SK-MEL-5 (cell line): Measurements from ENCODE around the gene SURF2. TPM values are rescaled to one million over a fixed set of nuclear protein-coding genes. Genes with fewer than 3 reads are reported as not detected.
A peak's percentile ranks its signal among the peaks of the same experiment; 100 is the strongest.

Experiments
- DNase-seq: peaks from one replicate; pipeline ENCODE4 v3.0.0-alpha.2; 2016; ENCODE audit warnings: low read depth, low spot score
- in situ Hi-C: cut with HindIII; loops from 2 replicates; pipeline ENCODE4 v1.10.0; 2016; ENCODE audit warnings: low sequenced_read_pairs, high pct_unique_total_duplicates, low pct_unique_long_range_greater_than_20kb
- total RNA-seq: library from RNA; depleted of rRNA; stranded (reverse); fragments of >200 nt; shearing (Covaris generic); gene quantifications from 2 replicates; pipeline ENCODE4 v1.2.3, GENCODE V29; 2014

SURF2 gene
- total RNA-seq, 1 experiment from 2014 or later = 39.3 TPM

DNA sequence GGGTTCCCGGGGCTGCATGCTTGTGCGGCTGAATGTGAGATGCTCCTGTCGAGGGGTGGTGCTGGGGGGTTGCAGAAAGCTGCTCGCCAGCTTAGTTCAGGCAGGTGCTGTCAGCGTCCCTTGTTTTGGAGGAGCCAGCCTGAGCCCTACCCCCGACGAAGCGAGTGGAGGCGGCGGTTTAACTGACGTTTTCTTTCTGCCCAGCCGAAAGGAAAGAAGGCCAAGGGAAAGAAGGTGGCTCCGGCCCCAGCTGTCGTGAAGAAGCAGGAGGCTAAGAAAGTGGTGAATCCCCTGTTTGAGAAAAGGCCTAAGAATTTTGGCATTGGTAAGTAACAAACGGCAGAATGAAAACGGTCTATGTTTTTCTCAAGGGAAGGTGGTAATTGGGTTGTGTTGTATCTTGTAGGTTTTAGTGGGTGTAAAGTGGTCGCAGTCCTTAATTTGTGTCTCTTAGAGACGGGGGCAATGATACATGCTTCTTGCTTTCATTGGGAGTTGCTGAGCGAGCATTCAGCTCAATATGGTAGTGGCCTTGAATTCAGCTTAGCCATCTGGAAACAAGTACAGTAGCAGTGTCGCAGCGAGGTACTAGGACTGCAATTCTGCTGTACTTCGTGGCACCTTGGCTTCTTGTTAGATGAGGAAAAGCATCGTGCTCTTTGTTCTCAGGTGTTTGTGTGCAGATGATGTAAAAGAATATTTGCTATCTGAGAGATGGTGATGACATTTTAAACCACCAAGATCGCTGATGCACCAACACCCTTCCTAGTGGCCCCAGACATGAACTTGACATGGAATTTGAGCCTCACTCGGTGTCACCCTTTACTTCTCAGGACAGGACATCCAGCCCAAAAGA lies 7.4 kb upstream of the SURF2 start:
- in situ Hi-C loops = no loop called here
- no peak for DNase-seq

- in situ Hi-C loops = no loop called here
- DNase-seq = no peak
Observed at GRCh38 chr9:133349965-133350616, 6.3 kb upstream of the SURF2 start.

GRCh38 chr9:133351526-133351907 lies 4.8 kb upstream of the SURF2 start:
- in situ Hi-C loops = no loop called here
- no peak for DNase-seq

GRCh38 chr9:133351908-133352634 lies 4.3 kb upstream of the SURF2 start:
- in situ Hi-C loops = no loop called here

DNA sequence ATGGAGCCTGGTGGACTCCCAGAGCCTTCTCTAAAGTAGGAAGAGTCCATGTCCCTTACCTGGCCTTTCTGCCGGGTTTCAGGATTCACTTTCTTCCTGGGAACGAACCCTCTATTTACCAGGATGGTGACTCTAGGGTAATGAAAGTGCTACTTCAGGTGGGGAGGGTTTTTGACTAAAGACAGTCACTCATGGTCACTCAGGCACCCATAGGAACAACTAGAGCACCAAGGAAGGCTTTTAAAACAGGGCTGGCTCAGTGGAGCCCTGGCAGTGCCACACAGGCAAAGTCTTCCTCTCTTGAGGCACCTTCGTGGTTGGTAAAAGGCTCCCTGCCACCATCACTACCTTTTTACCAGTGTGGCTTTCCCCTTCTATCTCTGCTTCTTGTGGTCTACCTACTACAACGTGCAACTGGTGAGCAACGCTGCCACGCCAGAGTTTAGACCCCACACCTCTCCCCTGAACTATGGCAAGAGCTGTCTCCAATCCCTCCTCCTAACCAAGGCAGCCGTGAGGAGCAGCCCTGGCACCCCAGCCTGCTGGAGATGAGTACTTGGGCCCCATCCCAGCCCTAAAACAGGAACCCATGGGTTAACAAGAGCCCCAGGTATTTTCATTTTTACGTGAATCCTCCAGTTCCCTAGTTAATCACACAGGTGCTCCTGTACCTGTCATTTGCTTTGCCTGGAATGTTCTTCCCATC lies 3.6 kb upstream of the SURF2 start:
- DNase-seq = no peak
- in situ Hi-C loops = no loop called here

More at GRCh38 chr9:133351908-133352634, 4.3 kb upstream of the SURF2 start:
- peak; percentile 91 for DNase-seq

DNA sequence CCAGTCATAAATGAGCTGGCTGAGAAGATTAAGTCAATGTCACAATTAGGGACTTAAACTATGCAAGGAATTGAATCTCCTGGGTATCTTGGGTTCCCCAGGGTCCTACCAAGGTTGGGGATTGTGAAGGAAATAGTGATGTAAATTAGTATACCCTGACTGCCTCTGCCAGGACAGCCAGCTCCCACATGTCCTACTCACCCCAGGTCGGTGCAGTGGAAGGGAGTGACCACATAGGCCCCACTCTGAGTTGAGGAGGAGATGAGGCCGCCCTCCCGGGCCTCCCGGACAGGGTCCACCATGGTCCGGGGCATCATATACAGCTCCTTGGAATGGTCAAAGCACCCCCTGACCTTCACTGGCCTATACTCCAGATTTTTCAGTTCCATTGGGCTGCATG lies 2.8 kb upstream of the SURF2 start:
- in situ Hi-C loops = no loop called here
- no peak for DNase-seq

DNA sequence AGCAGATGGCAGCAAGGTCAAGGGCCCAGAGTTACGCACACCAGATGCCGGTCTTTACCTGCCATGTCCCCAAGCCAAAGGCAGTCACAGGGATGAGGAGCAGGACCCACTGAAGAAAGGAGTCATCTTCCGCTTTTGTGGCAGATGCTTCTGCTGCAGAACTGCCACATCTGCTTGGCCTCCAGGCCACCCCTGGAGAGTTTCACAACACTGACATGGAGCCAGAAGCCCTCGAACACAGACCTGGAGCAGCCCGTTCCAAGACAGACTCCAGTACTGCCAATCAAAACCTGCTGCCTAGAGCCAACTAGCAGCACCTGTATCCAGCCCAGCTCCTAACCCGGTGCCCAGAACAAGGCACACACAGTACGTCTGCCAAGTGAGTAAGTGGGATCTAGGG lies 1.6 kb upstream of the SURF2 start:
- in situ Hi-C loops = no loop called here
- no peak for DNase-seq

DNA sequence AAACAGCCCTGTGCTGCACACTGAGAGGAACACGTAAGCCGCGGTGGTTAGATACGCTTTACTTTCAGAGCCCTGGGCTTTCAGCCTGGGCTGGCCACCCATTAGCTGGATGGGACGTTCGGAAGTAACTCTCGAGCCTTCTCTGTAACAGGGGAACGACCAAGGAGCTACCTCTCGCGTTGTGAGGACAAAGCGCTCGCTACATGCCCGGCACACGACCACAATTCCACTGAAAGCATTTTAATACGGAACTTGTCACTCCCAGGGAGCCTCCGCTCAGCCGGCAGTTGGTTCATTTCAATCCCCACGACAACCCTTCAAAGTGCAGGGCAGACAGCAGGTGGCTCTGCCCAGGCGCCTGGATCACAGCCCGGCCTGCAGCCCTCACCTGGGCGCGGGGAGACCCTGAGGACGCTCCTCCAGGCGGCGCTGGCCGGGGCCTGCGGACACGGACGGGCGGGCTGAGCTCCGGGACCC lies 431 bp upstream of the SURF2 start:
- DNase-seq = no peak
- in situ Hi-C loops = no loop called here

DNA sequence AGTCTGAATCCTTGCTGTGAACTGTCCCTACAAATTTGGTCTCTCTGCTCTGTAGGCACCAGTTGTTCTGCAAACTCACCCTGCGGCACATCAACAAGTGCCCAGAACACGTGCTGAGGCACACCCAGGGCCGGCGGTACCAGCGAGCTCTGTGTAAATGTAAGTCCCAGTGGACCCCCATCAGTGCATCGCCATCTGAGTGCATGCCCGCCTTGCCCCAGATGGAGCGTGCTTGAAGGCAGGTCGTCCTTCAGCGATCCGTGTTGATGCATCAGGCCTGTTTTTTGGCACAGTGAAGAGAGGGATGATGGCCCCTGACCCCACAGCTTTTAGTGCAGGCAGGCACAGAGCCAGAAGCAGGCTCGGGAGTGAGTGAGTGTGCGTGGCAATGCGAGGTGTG lies 1.3 kb downstream of the SURF2 start:
- in situ Hi-C loops = no loop called here
- no peak for DNase-seq

GRCh38 chr9:133359399-133360175 lies 3.2 kb downstream of the SURF2 start:
- peak; percentile 66 for DNase-seq
- in situ Hi-C loops = no loop called here

GRCh38 chr9:133360400-133361393 lies 4.3 kb downstream of the SURF2 start:
- DNase-seq = no peak
- in situ Hi-C loops = no loop called here

- in situ Hi-C loops = no loop called here
- DNase-seq = no peak
Observed at GRCh38 chr9:133361507-133362092, 5.2 kb downstream of the SURF2 start.

DNA sequence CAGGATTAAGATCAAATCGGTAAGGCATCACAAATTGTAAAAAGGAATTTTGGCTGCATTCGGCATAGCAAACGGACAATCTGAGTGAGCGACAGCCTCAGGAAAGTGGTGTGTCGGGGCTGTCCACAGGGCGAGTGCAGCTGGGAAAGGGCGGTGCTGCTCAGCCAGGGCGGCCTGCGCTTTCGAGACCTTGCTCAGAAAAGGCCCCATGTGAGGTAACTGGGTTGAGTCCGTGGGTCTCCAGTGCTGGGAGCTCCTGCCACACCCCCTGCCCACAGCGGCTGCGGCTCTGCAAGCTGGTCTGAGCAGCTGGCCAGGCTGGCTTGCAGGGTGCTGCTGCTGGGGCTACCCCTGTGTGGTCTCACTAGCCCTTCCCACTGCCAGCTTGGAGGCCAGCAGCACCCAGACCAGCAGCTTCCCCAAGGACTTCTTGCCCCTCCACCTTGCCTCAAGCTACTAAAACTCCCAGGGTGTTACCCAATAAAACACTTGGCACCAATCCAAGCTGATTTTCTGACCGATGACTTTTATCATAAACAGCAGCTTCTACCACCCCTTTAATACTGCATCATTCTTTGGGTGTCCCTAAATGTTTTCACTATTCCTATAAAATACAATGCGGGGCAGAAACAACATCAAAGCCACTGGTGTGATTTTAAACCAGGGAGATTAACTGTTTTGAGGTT lies 6.2 kb downstream of the SURF2 start:
- no peak for DNase-seq
- in situ Hi-C loops = no loop called here

DNA sequence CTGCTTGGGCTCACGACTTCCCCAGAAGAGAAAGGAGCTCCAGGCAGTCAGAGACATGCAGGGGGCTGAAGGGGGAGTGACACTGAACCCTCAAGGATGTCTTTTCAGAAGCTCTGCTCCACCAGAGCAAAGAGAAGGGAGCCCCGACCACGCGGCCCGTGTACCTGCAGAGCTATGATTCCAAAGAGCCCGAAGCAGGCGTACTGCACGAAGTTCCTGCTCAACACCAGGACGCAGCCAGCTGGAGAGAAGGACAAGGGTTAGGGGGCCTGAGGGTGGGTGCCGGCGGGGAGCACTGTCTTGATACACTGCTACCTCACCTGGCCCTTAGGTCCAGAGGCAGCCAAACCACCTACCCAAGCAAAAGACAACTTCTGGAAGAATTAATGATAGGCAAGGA lies 10.1 kb downstream of the SURF2 start:
- in situ Hi-C loops = no loop called here
- DNase-seq = no peak

DNA sequence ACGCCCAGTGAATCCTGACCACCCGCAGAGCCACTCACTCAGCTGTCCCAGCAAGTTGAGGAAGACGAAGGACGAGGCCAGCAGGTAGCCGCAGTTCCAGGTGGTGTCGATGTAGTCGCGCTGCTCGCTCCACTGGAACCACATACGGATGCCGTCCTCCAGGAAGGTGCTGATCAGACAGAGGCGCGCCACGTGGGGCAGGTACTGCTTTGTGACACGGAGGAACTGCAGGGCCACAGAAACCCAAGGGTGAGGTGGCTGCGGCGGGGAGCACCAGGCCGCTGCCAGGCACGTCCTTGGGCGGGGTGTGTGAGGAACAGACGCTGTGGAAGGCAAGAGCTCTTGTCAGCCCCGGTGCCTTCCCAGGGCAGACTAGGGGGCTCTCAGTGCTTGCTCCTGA lies 10.9 kb downstream of the SURF2 start:
- in situ Hi-C loops = no loop called here
- DNase-seq = no peak
